ENCODE data around the gene TSR1.

TSR1 gene

GRCh38 chr17:2336215-2336851 lies at the start of gene TSR1:
TSS of gene TSR1 (minus strand) at chr17:2336457. CDS start at chr17:2336427, 30 bp downstream.
- peak; percentile 12 for DNase-seq

- DNase-seq: no peak
These were observed 49.3 kb upstream of the TSR1 start for GRCh38 chr17:2385240-2386210.

- DNase-seq: no peak
These were observed 48.3 kb upstream of the TSR1 start for GRCh38 chr17:2384439-2385127.

GRCh38 chr17:2383628-2384167 lies 47.4 kb upstream of the TSR1 start:
- DNase-seq: peak; percentile 3

GRCh38 chr17:2380950-2381649 lies 44.8 kb upstream of the TSR1 start:
- no peak for DNase-seq

- DNase-seq: no peak
These were observed 44.1 kb upstream of the TSR1 start for GRCh38 chr17:2380226-2380922.

- DNase-seq: no peak
These were observed 43.4 kb upstream of the TSR1 start for GRCh38 chr17:2379489-2380225.

- DNase-seq: no peak
These were observed 42.6 kb upstream of the TSR1 start for GRCh38 chr17:2378905-2379304.

GRCh38 chr17:2377659-2378058 lies 41.4 kb upstream of the TSR1 start:
- no peak for DNase-seq

- DNase-seq: no peak
These were observed 39.9 kb upstream of the TSR1 start for GRCh38 chr17:2376107-2376506.

- DNase-seq: no peak
These were observed 39.1 kb upstream of the TSR1 start for GRCh38 chr17:2375406-2375805.

- DNase-seq: no peak
These were observed 38.5 kb upstream of the TSR1 start for GRCh38 chr17:2374549-2375285.

- no peak for DNase-seq
These were observed 36.9 kb upstream of the TSR1 start for GRCh38 chr17:2373179-2373578.

GRCh38 chr17:2372681-2373080 lies 36.4 kb upstream of the TSR1 start:
- no peak for DNase-seq

GRCh38 chr17:2372180-2372579 lies 35.9 kb upstream of the TSR1 start:
- no peak for DNase-seq

- DNase-seq: no peak
These were observed 35.2 kb upstream of the TSR1 start for GRCh38 chr17:2371183-2372130.

GRCh38 chr17:2370211-2370589 lies 33.9 kb upstream of the TSR1 start:
- DNase-seq: no peak

GRCh38 chr17:2369551-2370210 lies 33.4 kb upstream of the TSR1 start:
- peak; percentile 23 for DNase-seq

GRCh38 chr17:2369039-2369438 lies 32.8 kb upstream of the TSR1 start:
- DNase-seq: peak; percentile 42
